Gastrocnemius medialis (tissue), 4 donors: ENCODE data around the gene ARMH2. TPM values are rescaled to one million over a fixed set of nuclear protein-coding genes. Genes with fewer than 3 reads are reported as not detected.

Source experiments
- ATAC-seq, 2 donors: fragments of 150-250 bp; one replicate each; pipeline ENCODE4 v1.9.1; 2016
- DNase-seq, 2 donors: peaks; one replicate each; pipeline ENCODE4 v3.0.0-alpha.2; 2019
- H3K27ac ChIP-seq, 4 donors: fragments of 200-600 bp; sonication (generic); 1 replicate in 1 of 4; 2 replicates in 3 of 4; pipeline ENCODE4 v1.5.1; 2016 to 2018; ENCODE audit warnings: mild to moderate bottlenecking in 2 of 4, moderate library complexity in 1 of 4
- H3K27me3 ChIP-seq, 3 donors: fragments of 200-600 bp; sonication (generic) in 2 of 3; 1 replicate in 1 of 3; 2 replicates in 2 of 3; pipeline versions ENCODE4 v1.5.1 to v1.6.0; 2016 to 2019; ENCODE audit warnings: mild to moderate bottlenecking in 1 of 3, moderate library complexity in 1 of 3
- H3K36me3 ChIP-seq, 2 donors: fragments of 200-600 bp; sonication (generic) in 1 of 2; one replicate each; pipeline ENCODE4 v1.5.1; 2017 to 2018
- H3K4me1 ChIP-seq, 2 donors: fragments of 200-600 bp; sonication (generic) in 1 of 2; one replicate each; pipeline ENCODE4 v1.5.1; 2016 to 2017; ENCODE audit warnings: mild to moderate bottlenecking in 2 of 2
- H3K4me3 ChIP-seq, 4 donors: fragments of 200-600 bp; sonication (generic) in 3 of 4; 1 replicate in 1 of 4; 2 replicates in 3 of 4; pipeline ENCODE4 v1.5.1; 2016 to 2019; ENCODE audit warnings: mild to moderate bottlenecking in 2 of 4
- H3K9me3 ChIP-seq, 3 donors: fragments of 200-600 bp; sonication (generic) in 2 of 3; 1 replicate in 1 of 3; 2 replicates in 2 of 3; pipeline ENCODE4 v1.5.1; 2016 to 2019
- CTCF ChIP-seq, 5 experiments: fragments of 450-650 bp in 3 of 5; fragments of 200-600 bp in 2 of 5; sonication (generic) in 2 of 5; IDR thresholded peaks in 4 of 5; conservative IDR thresholded peaks in 1 of 5; 1 replicate in 4 of 5; 2 replicates in 1 of 5; pipeline ENCODE4 v1.5.1; 2016 to 2019; ENCODE audit warnings: antibody characterized with exemption in 5 of 5, mild to moderate bottlenecking in 3 of 5, moderate library complexity in 3 of 5
- POLR2A ChIP-seq, 2 donors: fragments of 450-650 bp; IDR thresholded peaks; one replicate each; pipeline ENCODE4 v1.6.1; 2017; ENCODE audit warnings: antibody characterized with exemption in 2 of 2, mild to moderate bottlenecking in 2 of 2, moderate library complexity in 2 of 2
- in situ Hi-C, 4 donors: fragments of 200-750 bp; cut with MboI; loops; one replicate each; pipeline versions ENCODE4 v1.15.0 to v1.8.0; 2017; ENCODE audit warnings: low sequenced_read_pairs in 4 of 4
- intact Hi-C: fragments of 100-400 bp; cut with DNase I; formaldehyde crosslinking; loops from one replicate; pipeline ENCODE4 v1.15.1; 2023; ENCODE audit warnings: low total_unique reads
- total RNA-seq, 4 donors: library from RNA; depleted of rRNA; stranded (reverse); fragments of >200 nt; gene quantifications; one replicate each; pipeline versions ENCODE4 v1.1.0 to v1.2.3, GENCODE V29; 2016

ARMH2 gene
- total RNA-seq, result not detected

GRCh38 chr6:24798740-24799540 is at the start of gene ARMH2:
ARMH2 (minus strand) TSS chr6:24798917; CDS start chr6:24798857, 60 bp downstream.
- Histone ChIP-seq H3K9me3 (no peaks in the 10 kb centered on the region), H3K4me3 (no peak within 1 kb of the TSS), H3K27ac (no peak within 1 kb of the TSS), H3K27me3 (no peaks in the 10 kb centered on the region), H3K4me1 (no peaks in the 10 kb centered on the region), H3K36me3 (peaks cover 0 to 5% of the 10 kb centered on the region in 2 donors)
- no peak for TF ChIP-seq POLR2A (IDR thresholded peaks at IDR 0.05)
- TF ChIP-seq CTCF (IDR thresholded peaks at IDR 0.05 in 4 of 5, conservative IDR thresholded peaks at IDR 0.05 in 1 of 5), result no peak
- no peak for DNase-seq
- in situ Hi-C loops, result no loop called here
- ATAC-seq, result no peak
- intact Hi-C loops, result no loop called here

- intact Hi-C loops (no loop called here), in situ Hi-C loops (no loop called here)
- no peak for TF ChIP-seq CTCF (IDR thresholded peaks at IDR 0.05 in 4 of 5, conservative IDR thresholded peaks at IDR 0.05 in 1 of 5)
- no peak for TF ChIP-seq POLR2A (IDR thresholded peaks at IDR 0.05)
- Histone ChIP-seq H3K36me3 (peaks cover 0 to 39% of the 10 kb centered on the region in 2 donors), H3K9me3 (no peaks in the 10 kb centered on the region), H3K4me1 (no peaks in the 10 kb centered on the region), H3K27ac (no peak overlapping the region), H3K27me3 (no peaks in the 10 kb centered on the region), H3K4me3 (no peak overlapping the region)
- no peak for ATAC-seq
- no peak for DNase-seq
These were observed 49.7 kb upstream of the ARMH2 start for GRCh38 chr6:24848461-24848860.

- no peak for DNase-seq
- Histone ChIP-seq H3K36me3 (peaks cover 0 to 46% of the 10 kb centered on the region in 2 donors), H3K9me3 (no peaks in the 10 kb centered on the region), H3K27me3 (no peaks in the 10 kb centered on the region), H3K27ac (no peak overlapping the region), H3K4me3 (no peak overlapping the region), H3K4me1 (no peaks in the 10 kb centered on the region)
- intact Hi-C loops (no loop called here), in situ Hi-C loops (no loop called here)
- TF ChIP-seq CTCF (IDR thresholded peaks at IDR 0.05 in 4 of 5, conservative IDR thresholded peaks at IDR 0.05 in 1 of 5) (no peak), POLR2A (IDR thresholded peaks at IDR 0.05) (no peak)
- no peak for ATAC-seq
These were observed 48.7 kb upstream of the ARMH2 start for GRCh38 chr6:24847402-24847801.

DNA sequence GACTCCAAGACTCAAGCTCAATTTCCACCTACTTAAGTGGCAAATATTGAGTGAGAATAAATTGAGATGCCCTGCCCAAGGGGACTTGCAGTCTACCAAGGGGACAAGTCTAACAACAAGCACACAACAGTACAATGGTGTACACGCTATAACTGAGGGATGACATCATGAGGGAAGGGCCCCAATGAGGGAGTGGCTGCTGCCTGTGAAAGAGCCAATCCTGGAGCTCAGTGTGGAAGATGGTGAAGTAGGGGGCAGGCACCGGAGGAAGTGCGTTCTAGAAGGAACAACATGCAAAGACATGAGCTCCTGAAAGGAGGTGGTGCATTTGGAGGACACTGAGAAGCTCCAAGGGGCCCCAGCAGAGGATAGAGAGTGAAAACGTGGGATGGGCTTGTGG is 46.9 kb upstream of the ARMH2 start:
- no peaks in the 10 kb centered on the region for H3K27me3 ChIP-seq
- no peak overlapping the region for H3K27ac ChIP-seq
- H3K9me3 ChIP-seq, result no peaks in the 10 kb centered on the region
- no peaks in the 10 kb centered on the region for H3K4me1 ChIP-seq
- in situ Hi-C loops, result no loop called here
- ATAC-seq (no peak), DNase-seq (no peak)
- intact Hi-C loops, result no loop called here
- H3K4me3 ChIP-seq, result no peak overlapping the region
- H3K36me3 ChIP-seq, result peaks cover 0 to 51% of the 10 kb centered on the region in 2 donors
- no peak for TF ChIP-seq CTCF (IDR thresholded peaks at IDR 0.05 in 4 of 5, conservative IDR thresholded peaks at IDR 0.05 in 1 of 5)
- no peak for TF ChIP-seq POLR2A (IDR thresholded peaks at IDR 0.05)
